GM11168 (cell line): ENCODE results near the gene HBB.
"Not testable (repeated sequence)": the region's sequence is repeated elsewhere in the genome, so short reads cannot be mapped to it uniquely, and the experiment has no call there.

ENCODE experiments used
- in situ Hi-C: fragments of 300-500 bp; cut with MboI; formaldehyde crosslinking; loops from one replicate; pipeline ENCODE4 v1.12.0; 2022; ENCODE audit warnings: low sequenced_read_pairs; ENCODE audit not compliant: unreplicated experiment

Gene HBB

DNA sequence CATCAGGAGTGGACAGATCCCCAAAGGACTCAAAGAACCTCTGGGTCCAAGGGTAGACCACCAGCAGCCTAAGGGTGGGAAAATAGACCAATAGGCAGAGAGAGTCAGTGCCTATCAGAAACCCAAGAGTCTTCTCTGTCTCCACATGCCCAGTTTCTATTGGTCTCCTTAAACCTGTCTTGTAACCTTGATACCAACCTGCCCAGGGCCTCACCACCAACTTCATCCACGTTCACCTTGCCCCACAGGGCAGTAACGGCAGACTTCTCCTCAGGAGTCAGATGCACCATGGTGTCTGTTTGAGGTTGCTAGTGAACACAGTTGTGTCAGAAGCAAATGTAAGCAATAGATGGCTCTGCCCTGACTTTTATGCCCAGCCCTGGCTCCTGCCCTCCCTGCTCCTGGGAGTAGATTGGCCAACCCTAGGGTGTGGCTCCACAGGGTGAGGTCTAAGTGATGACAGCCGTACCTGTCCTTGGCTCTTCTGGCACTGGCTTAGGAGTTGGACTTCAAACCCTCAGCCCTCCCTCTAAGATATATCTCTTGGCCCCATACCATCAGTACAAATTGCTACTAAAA lies at the start of gene HBB:
TSS of gene HBB (minus strand) at position 340 of the 579 bp plus-strand sequence. CDS start at position 290, 50 bp downstream.
- in situ Hi-C loops: no loop called here

DNA sequence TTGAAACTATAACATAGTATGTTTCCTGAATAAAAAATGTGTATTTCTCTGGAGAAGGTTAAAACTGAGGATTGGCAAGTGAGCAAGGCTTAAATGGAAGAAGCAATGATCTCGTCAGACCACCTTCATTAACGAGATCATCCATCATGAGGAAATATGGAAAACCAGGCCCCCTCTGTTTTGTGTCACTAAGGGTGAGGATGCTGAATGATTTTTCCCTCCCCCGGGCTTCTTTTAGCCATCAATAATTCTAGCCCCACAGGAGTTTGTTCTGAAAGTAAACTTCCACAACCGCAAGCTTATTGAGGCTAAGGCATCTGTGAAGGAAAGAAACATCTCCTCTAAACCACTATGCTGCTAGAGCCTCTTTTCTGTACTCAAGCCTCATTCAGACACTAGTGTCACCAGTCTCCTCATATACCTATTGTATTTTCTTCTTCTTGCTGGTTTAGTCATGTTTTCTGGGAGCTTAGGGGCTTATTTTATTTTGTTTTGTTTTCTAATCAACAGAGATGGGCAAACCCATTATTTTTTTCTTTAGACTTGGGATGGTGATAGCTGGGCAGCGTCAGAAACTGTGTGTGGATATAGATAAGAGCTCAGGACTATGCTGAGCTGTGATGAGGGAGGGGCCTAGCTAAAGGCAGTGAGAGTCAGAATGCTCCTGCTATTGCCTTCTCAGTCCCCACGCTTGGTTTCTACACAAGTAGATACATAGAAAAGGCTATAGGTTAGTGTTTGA lies 48.7 kb upstream of the HBB start:
- in situ Hi-C loops: no loop called here

DNA sequence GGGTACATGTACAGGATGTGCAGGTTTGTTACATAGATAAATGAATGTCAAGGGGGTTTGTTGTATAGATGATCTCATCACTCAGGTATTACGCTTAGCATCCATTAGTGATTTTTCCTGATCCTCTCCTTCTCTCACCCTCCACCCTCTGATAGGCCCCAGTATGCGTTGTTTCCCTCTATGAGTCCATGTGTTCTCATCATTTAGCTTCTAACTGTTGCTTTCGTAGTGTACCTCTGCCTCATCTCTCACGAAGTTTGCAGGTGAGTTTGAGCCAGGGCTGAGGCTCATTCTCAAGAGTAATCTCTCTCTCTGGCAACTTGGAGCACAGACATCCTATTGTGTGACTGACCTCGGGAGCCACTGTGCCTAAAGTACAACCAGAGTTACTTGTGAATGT lies 47.5 kb upstream of the HBB start:
- in situ Hi-C loops: no loop called here

DNA sequence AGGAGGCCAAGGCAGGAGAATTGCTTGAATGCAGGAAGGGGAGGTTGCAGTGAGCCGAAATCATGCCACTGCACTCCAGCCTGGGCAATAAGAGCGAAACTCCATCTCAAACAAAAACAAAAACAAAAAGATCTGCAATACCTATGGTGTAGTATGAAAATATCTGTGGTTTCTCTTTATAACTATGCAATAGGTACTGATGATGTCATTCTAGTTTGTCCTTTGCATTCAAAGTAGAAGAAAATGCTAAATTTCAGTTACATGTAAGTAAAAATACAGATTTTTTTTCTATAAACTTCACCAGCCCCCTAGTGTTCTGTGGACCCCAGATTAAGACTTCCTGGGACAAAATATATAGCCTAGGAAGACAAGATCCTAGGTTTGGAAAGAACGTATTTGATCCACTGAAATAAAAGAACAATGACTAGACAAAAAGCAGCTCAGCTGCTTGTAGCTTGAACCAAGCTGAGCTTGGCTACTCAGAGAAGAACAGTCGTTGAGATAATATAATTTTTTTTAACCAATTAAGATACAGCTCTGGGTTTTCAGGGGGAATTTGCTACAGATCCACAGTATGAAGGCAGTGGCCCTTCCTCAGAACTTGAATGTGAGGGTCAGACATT lies 45.6 kb upstream of the HBB start:
- in situ Hi-C loops: no loop called here

DNA sequence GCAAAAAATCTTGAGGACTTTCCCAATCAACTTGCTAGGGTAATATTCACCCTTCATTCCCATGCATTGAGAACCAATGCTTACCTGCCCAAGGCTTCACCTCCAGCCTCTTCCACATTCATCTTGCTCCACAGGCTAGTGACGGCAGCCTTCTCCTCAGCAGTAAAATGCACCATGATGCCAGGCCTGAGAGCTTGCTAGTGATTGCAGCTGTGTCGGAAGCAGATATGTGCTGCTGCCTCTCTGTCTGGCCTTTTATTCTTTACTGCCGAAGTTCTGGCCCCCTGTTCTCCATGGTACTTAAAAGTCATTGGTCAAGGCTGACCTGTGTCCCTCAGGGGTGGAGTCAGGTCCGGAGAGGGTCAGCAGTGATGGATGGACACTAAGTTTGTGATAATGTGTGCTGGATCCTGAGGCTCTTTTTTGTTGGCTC lies 42.9 kb upstream of the HBB start, which contains the start of gene HBE1:
TSS of gene HBE1 (minus strand) at position 231 of the 433 bp plus-strand sequence. CDS start at position 176, 55 bp downstream.
- in situ Hi-C loops: no loop called here

DNA sequence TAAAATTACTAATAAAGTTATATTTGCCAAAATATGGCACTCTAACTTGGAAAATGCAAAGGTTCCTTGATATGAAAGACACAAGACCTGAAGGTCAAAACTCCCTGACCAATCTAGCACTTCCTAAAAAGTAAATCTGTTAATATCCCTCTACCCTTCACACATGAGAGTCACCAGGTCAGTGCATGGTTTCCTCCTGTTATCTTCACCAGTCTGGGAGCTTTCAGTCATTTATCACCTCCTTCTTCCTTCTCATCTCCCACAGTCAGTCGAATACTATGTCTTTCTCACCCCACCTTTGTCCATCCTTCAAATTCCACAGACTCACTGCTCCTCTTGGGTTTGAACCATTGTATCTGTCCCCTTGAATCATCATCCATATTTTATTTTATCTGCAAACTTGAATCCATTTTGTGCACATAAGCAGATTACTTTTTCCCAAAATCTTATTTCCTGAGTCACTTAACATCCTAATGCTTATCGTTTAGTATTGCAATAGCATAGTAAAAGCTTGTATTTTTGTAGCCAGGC lies 40.2 kb upstream of the HBB start:
- in situ Hi-C loops: no loop called here

DNA sequence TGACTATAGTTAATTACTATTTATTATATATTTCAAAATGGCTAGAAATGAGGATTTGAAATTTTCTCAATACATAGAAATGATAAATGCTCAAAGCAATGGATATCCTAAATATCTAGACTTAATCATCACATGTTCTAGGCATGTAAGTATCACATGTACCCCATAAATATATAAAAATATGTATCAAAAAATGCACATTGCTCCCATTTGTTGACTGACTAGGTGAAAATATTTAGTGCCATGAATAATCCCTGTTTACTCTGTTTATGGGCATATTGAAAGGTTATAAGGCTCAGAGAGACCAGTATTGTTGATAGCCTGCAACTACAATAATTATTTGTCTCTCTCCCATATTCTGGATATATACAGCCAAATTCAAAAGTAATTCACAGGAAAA lies 39.7 kb upstream of the HBB start:
- in situ Hi-C loops: no loop called here

DNA sequence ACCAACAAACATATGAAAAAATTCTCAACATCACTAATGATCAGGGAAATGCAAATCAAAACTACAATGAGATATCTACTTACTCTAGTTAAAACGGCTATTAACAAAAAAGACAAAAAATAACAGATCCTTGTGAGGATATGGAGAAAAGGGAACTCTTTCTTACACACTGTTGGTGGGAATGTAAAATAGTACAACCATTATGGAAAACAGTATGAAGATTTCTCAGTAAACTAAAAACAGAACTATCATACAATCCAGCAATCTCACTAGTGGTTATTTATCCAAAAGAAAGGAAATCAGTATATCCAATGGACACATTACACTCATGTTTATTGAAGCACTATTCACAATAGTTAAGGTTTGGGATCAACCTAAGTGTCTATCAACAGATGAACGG lies 39.0 kb upstream of the HBB start:
- in situ Hi-C loops: no loop called here

DNA sequence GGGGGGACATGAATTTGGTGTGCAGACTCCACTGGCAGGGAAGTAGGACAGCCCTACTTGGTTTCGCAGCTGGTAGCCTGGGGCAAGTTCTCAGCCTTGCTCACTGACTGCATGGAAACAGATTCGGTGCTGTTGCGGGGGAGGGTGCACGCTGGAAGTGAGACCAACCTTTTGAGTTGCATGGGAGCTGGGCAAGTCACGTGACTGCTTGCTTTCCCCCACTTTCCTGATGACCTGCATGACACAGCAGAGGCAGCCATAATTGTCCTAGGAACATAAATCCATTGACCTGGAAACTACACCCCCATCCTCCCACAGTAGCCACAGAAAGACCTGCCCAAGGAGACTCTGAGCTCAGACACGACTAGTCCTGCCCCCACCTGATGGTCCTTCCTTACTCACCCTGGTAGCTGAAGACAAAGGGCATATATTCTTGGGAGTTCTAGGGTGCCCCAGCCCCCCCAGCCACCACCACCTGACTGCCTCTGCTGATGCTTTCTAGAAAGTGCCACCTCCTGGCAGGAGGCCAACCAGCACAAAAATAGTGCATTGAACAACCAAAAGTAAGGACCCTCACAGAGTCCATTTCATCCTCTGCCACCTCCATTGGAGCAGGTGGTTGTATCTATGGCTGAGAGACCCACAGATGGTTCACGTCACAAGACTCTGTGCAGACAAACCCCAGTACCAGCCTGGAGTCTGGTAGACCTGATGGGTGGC lies 31.8 kb upstream of the HBB start:
- in situ Hi-C loops: no loop called here

DNA sequence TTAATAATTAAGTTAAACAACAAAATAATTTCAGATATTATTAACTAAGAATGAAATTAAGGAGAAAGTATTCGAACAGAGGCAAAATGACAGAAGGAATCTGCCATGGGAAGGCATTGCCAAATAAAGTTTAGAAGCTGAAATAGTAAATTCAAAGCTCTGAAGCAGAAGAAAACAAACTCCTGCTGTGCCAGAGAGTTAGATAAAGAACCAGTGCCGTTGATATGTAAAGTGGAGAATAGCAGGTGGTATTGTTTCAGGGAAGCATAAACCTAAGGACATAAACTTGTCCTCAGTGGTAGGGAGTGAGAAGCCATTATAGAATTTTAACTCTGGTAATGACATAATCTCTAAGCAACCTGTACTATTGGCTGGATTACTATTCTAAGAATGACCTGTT lies 30.4 kb upstream of the HBB start:
- in situ Hi-C loops: no loop called here

DNA sequence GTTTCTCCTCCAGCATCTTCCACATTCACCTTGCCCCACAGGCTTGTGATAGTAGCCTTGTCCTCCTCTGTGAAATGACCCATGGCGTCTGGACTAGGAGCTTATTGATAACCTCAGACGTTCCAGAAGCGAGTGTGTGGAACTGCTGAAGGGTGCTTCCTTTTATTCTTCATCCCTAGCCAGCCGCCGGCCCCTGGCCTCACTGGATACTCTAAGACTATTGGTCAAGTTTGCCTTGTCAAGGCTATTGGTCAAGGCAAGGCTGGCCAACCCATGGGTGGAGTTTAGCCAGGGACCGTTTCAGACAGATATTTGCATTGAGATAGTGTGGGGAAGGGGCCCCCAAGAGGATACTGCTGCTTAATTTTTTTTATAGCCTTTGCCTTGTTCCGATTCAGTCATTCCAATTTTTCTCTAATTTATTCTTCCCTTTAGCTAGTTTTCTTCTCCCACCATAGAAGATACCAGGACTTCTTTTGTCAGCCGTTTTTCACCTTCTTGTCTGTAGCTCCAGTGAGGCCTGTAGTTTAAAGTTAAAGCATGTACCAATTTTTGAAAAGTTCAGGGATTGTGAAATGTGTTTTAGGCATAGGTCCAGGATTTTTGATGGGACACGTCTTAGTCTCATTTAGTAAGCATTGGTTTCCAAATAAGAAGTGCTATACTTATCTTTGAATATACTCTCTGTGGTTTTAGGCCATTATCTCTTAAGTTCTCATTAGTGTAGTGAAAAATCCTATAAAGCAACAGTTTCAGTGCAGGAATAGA lies 28.0 kb upstream of the HBB start, which contains the start of gene HBG2:
TSS of gene HBG2 (minus strand) at position 136 of the 768 bp plus-strand sequence. CDS start at position 83, 53 bp downstream.
- in situ Hi-C loops: not testable (repeated sequence)

DNA sequence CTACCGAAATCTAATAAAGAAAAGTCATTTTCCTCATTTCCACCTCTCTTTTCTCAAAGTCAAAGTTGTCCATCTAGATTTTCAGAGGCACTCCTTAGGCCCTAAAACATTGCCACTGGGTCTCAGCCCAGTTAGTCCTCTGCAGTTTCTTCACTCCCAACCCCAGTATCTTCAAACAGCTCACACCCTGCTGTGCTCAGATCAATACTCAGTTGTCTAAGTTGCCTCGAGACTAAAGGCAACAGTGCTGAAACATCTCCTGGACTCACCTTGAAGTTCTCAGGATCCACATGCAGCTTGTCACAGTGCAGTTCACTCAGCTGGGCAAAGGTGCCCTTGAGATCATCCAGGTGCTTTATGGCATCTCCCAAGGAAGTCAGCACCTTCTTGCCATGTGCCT lies 27.2 kb upstream of the HBB start:
- in situ Hi-C loops: not testable (repeated sequence)

DNA sequence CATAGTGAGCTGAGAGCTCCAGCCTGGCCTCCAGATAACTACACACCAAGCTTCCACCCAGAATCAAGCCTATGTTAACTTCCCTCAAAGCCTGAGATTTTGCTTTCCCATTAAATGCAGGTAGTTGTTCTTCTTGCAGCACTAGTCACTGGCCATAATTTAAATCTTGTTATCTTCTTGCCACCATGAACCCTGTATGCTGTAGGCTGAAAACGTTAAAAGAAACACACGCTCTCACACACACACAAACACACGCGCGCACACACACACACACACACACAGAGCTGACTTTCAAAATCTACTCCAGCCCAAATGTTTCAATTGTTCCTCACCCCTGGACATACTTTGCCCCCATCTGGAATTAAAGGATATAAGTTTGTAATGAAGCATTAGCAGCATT lies 26.6 kb upstream of the HBB start:
- in situ Hi-C loops: not testable (repeated sequence)

DNA sequence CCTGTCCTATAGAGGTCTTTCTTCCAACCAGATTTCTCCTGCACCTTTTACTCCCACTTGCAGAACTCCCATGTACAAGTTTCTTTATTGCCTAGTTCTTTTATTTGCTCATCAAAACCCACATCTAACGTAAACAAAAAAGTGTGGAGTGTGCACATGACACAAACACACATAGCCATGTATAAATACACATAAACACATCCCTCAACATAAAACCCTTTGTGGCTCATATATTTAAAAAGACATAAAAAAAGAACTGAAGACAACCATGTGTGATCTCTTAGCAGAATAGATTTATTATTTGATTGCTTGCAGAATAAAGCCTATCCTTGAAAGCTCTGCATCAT lies 26.0 kb upstream of the HBB start:
- in situ Hi-C loops: no loop called here

DNA sequence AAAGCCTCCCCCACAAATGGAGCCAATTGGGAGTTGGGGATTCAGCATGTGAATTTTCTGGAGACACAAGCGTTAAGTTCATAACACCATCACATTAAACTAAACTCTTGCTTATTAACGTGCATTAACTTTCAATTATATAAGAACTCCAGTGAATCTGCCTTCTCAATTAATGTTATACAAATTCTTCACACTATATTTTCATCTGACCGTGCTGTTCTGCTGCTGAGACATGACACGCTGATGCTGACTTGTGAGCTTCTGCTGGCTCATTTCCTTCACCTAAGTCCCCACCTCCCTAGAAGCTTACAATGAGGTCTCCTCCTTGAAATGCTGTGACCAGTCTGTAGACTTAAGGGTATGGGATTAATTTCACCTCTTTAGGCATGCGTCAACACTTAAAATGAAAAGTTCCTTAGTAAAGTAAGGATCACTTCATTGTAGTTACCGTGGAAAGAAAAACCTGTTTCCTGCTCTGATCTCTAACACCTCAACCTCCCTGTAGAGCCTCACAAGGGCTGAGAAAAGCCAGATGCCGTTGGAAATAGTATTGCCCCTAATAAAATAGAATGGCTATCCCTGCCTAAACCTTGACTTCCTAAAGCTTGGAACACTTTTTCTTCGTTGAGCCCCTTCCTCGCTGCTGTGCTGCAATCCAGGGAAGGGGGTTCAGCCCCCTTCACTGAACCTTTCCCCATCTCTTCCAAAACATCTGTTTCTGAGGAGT lies 25.5 kb upstream of the HBB start:
- in situ Hi-C loops: no loop called here

DNA sequence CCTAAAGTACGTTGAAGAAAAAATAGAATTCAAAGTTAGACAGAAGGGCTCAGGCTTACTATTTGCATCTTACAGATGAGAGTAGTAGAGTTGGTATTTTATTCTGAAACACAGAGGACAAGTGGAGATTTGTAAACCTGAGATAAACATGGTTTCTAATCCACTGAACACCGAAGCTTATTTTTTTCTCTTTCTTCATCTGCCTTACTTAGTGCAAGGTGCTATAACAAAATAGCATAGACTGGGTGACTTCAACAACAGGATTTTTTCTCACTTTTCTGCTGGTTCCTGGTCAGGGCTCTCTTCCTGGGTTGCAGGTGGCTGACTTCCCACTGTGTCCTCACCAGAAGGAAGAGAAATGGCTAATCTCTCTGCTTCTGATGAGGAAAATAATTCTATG lies 24.9 kb upstream of the HBB start:
- in situ Hi-C loops: no loop called here

DNA sequence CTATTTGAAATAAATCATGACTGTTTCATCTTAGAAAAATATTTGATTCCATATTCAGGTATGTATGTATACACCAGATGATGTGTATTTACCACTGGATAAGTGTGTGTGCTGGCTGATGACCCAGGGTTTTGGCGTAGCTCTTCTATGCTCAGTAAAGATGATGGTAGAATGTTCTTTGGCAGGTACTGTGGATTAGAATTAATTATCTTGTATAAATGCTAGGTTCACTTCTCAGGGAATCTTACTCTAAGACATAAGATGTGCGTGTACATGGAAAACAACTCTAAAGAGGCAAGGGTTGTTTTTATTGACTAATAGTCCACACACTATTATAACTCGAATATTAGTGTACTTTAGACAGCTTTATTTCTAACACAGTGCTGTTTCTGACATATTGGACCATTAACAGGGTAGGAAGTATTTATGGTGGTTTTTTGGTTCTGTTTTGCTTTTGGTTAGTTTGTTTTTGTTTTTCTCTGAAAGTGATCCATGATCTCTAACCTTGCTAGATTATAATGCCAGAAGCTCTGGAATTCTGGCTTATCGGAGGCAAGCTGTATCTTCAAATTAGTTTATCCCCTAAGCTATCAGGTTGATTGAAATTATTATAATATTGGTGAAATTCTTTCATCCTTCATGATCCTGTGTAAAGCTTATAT lies 23.8 kb upstream of the HBB start:
- in situ Hi-C loops: no loop called here

DNA sequence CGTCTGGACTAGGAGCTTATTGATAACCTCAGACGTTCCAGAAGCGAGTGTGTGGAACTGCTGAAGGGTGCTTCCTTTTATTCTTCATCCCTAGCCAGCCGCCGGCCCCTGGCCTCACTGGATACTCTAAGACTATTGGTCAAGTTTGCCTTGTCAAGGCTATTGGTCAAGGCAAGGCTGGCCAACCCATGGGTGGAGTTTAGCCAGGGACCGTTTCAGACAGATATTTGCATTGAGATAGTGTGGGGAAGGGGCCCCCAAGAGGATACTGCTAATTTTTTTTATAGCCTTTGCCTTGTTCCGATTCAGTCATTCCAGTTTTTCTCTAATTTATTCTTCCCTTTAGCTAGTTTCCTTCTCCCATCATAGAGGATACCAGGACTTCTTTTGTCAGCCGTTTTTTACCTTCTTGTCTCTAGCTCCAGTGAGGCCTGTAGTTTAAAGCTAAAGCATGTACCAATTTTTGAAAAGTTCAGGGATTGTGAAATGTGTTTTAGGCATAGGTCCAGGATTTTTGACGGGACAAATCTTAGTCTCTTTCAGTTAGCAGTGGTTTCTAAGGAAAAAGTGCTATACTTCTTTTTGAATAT lies 23.0 kb upstream of the HBB start, which contains the start of gene HBG1:
TSS of gene HBG1 (minus strand) at position 51 of the 590 bp plus-strand sequence. CDS start 53 bp downstream, outside the sequence.
- in situ Hi-C loops: not testable (repeated sequence)
